Measurements from ENCODE around the gene GXYLT2.
"Not testable (repeated sequence)": the region's sequence is repeated elsewhere in the genome, so short reads cannot be mapped to it uniquely, and the experiment has no call there.

The GXYLT2 gene

GRCh38 chr3:72892081-72892775 lies 4.4 kb downstream of the GXYLT2 start:
- peak; percentile 19 for DNase-seq

GRCh38 chr3:72892870-72893269 lies 5.0 kb downstream of the GXYLT2 start:
- no peak for DNase-seq

GRCh38 chr3:72894976-72895552 lies 7.2 kb downstream of the GXYLT2 start:
- DNase-seq = no peak

GRCh38 chr3:72896996-72897757 lies 9.3 kb downstream of the GXYLT2 start:
- DNase-seq = no peak

GRCh38 chr3:72897758-72898007 lies 9.8 kb downstream of the GXYLT2 start:
- DNase-seq = no peak

GRCh38 chr3:72899349-72899765 lies 11.5 kb downstream of the GXYLT2 start:
- no peak for DNase-seq

- DNase-seq = no peak
These were observed 12.2 kb downstream of the GXYLT2 start for GRCh38 chr3:72900048-72900447.

- DNase-seq = no peak
These were observed 14.0 kb downstream of the GXYLT2 start for GRCh38 chr3:72901840-72902239.

GRCh38 chr3:72903004-72903403 lies 15.2 kb downstream of the GXYLT2 start:
- DNase-seq = peak; percentile 17

GRCh38 chr3:72904163-72904562 lies 16.3 kb downstream of the GXYLT2 start:
- DNase-seq = no peak

GRCh38 chr3:72906154-72906553 lies 18.3 kb downstream of the GXYLT2 start:
- no peak for DNase-seq

GRCh38 chr3:72907131-72907711 lies 19.4 kb downstream of the GXYLT2 start:
- DNase-seq = no peak

GRCh38 chr3:72907731-72908620 lies 20.1 kb downstream of the GXYLT2 start:
- DNase-seq = no peak

GRCh38 chr3:72909591-72909990 lies 21.7 kb downstream of the GXYLT2 start:
- DNase-seq = no peak

GRCh38 chr3:72912532-72912931 lies 24.7 kb downstream of the GXYLT2 start:
- DNase-seq = no peak

GRCh38 chr3:72914383-72914782 lies 26.5 kb downstream of the GXYLT2 start:
- no peak for DNase-seq

GRCh38 chr3:72916250-72916649 lies 28.4 kb downstream of the GXYLT2 start:
- no peak for DNase-seq

GRCh38 chr3:72919520-72919919 lies 31.7 kb downstream of the GXYLT2 start:
- DNase-seq = no peak

GRCh38 chr3:72924055-72924454 lies 36.2 kb downstream of the GXYLT2 start:
- DNase-seq = no peak

GRCh38 chr3:72928781-72929735 lies 41.2 kb downstream of the GXYLT2 start:
- DNase-seq = not testable (repeated sequence)

- DNase-seq = no peak
These were observed 42.9 kb downstream of the GXYLT2 start for GRCh38 chr3:72930754-72931153.

- DNase-seq = no peak
These were observed 44.6 kb downstream of the GXYLT2 start for GRCh38 chr3:72932416-72932815.

Data from T1000 (cell line).